ELR (cell line): ENCODE measurements around the gene CCDC183.
"Not testable (repeated sequence)": the region's sequence is repeated elsewhere in the genome, so short reads cannot be mapped to it uniquely, and the experiment has no call there.

Experiments used
- DNase-seq: peaks from one replicate; pipeline ENCODE4 v3.0.0-alpha.2; 2015; ENCODE audit warnings: low read depth

The CCDC183 gene

GRCh38 chr9:136802321-136802720 is 6.2 kb downstream of the CCDC183 start:
- no peak for DNase-seq

DNA sequence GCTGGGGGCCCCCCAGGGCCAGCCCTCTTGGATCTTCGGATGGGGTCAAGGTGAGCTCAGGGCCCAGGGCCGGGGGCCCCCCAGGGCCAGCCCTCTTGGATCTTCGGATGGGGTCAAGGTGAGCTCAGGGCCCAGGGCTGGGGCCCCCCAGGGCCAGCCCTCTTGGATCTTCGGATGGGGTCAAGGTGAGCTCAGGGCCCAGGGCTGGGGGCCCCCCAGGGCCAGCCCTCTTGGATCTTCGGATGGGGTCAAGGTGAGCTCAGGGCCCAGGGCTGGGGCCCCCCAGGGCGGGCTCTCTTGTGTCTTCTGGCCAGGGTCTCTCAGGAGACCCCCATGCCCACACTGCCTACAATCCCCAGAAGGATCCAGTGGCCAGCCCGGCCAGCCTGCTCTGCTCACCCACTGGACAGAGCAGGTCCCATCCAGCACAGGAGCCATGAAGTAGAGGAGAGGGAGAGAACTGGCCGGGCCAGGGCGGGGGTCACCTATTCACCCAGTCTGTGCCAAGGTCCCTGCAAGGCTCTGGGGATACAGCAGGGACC is 6.9 kb downstream of the CCDC183 start:
- not testable (repeated sequence) for DNase-seq

GRCh38 chr9:136803551-136804508 is 7.7 kb downstream of the CCDC183 start:
- DNase-seq, result no peak

- no peak for DNase-seq
Observed at GRCh38 chr9:136804509-136805206, 8.5 kb downstream of the CCDC183 start.

DNA sequence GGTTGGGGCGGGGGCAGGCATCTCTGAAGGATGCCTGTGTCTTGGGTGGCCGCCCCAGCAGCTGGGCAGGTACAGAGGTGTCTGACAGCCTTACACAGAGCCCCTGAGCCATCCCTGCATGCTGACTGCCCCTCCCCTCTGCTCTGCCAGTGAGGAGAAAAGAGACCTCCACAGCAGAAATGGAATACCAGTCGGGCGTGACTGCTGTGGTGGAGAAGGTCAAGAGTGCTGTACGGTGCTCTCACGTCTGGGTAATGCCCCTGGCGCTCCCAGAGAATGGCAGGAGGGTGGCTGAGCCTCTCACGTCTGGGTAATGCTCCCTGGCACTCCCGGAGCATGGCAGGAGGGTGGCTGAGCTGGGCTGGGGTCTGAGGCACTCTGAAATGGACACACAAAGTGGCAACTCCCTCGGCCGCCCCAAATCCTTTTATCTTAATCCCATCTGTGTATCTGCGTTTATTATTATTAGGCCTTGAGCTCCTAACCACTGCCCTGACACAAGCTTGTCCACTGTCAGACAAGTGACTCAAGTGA is 9.1 kb downstream of the CCDC183 start:
- no peak for DNase-seq

- DNase-seq, result no peak
Observed at GRCh38 chr9:136806067-136806466, 9.9 kb downstream of the CCDC183 start.

DNA sequence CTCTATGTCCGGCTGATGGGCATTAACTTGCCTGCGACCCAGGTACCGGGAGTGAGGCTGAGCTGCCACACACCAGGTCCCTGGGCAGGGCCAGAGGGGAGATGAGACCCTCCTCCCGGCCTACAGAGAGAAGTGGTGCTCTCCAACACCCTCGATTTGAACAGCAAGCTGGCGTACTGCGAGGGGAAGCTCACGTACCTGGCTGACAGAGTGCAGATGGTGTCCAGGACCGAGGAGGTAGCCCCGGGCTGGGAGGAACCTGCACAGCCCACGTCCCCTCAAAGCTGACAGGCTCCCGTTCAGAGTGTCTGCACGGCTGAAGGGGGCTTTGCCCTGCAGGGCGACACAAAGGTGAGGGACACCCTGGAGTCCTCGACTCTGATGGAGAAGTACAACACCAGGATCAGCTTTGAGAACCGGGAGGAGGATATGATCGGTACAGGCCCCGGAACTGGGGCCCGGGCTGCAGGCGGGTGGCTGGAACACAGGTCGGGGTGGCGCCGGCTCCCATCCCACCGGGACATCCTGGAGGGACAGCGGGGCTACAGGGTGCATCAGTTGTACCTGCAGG is 10.6 kb downstream of the CCDC183 start:
- DNase-seq, result no peak

DNA sequence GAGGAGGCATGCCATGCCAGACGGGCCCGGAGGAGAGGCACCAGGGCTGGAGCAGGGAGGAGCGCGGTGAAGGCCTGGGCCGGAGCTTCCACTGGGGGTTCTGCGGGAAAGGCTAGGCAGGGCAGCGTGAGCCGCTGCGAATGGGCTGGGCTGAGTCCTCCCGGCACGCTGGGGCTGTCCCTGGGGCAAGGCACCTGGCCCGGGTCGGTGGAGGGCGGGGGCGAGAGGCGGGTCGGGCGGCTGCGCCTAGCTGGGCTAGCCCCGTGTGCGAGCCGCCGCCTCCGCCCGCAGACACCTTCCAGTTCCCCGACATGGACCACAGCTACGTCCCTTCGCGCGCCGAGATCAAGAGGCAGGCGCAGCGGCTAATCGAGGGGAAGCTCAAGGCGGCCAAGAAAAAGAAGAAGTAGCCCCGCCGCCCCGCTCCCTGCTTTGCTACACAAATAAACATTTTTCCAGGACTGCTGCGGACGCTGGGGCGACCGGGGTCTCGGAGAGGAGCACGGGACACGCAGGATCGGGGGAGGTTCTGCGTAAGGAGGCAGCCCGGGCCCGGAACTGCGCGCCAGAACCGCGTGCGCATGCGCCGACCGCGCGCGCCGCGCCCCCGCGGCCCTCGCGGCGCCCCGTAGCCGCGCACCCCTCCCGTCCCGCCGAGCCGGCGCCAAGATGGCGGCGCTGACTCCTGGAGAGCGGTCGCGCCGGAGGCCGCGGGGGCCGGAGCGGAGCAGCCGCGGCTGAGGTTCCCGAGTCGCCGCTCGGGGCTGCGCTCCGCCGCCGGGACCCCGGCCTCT is 11.3 kb downstream of the CCDC183 start, which contains the start of gene RABL6:
TSS of gene RABL6 (plus strand) at position 668 of the 794 bp plus-strand sequence. CDS start 249 bp downstream, outside the sequence.
- DNase-seq, result peak; percentile 83

- peak; percentile 37 for DNase-seq
Observed at GRCh38 chr9:136808075-136808805, 12.1 kb downstream of the CCDC183 start.

DNA sequence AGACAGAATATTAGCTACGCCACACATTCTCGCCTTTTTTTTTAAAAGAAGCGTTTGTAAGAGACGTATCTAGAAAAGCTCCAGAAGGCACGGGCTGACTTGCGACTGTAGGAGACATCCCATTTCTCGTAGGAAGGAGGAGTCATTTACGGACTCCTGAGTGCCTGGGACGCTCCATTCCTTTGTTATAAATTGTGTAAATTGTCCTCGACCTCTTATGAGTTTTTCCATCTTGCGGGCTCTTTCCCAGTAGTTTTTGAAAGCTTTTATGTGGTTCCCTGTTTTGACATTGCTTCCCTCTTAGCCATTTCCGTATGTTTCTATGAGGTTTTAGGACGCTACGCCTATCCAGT is 12.6 kb downstream of the CCDC183 start:
- DNase-seq, result peak; percentile 53

- DNase-seq, result no peak
Observed at GRCh38 chr9:136814725-136815421, 18.7 kb downstream of the CCDC183 start.

DNA sequence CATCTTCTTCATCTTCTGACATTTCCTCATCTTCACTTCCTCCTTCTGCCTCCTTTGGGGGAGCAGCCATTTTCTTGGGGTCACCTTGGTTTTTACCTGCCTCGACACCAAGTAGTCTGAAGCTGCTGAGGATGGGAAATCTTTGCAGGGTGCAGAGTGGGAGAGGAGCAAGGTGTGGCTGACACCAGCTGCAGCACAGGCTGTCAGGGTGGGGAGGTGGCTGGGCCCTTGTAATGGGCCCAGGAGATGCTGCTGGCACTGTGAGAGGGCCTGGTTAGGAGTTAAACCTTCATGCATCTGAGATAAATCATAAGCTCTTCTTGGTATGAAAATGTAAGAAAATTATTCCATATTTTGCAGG is 19.3 kb downstream of the CCDC183 start:
- no peak for DNase-seq

- no peak for DNase-seq
Observed at GRCh38 chr9:136820971-136821825, 25.1 kb downstream of the CCDC183 start.

- no peak for DNase-seq
Observed at GRCh38 chr9:136821826-136822544, 25.8 kb downstream of the CCDC183 start.

- no peak for DNase-seq
Observed at GRCh38 chr9:136823136-136824046, 27.3 kb downstream of the CCDC183 start.

DNA sequence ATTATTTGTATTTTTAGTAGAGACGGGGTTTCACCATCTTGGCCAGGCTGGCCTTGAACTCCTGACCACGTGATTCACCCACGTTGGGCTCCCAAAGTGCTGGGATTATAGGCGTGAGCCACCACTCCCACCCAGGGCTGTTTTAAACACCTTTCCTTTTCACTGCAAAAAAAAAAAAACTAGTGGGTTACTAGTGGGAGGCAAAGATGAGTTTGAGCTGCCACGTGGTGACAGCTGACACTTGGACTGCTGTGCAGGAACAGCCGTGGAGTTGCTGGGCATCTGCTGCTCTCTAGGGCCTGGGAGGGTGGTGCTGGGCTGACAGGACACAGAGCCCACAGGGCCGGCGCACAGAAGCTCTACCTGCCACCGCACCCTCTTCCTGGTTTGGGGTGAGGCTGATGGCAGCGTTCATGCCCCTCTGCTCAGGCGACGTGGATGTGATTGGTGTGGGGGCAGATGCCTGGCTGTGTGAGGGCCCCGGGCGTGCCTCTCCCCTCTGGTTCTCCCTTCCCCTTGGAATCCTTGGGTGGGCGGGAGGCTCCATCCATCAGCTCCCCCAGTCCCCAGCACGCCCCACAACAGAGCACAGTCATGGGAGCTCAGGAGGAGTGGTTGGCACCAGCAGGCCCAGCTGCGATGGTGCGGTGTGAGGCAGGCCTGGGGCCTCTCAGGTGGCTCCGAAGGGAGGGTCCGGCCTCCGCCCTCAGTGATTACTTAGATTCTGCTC is 28.5 kb downstream of the CCDC183 start:
- DNase-seq, result no peak
